ENCODE measurements around the gene C1QTNF12.

DNA sequence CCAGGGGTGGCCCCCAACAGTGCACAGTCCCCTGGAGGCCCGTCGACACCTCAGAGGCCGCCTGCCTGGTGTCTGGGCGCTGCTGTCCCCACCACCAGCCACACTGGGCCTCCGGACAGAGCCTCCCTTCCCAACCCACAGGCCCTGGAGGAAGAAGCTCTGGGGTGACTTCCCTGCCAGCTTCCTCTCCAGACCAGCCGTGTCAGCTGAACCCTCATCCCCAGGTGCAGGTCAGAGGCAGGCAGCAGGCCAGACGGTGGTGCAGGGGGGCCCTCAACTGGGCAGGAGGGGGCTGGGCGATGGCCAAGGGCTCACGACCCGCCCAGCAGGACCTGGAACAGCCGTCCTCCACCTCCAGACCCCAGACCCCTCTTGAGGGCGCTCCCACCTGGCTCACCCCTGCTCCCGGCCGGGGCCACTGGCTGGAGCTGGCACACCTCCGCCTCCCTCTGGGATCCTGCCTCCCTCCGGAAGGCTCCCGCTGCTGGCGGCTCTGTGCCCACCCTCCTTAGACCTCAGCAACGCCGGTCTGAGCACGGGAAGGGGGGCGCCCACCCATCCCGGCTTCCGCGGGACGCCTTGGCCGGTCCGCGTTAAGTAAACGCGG lies 40.6 kb downstream of the C1QTNF12 start:
- TF ChIP-seq, protein P1, sequence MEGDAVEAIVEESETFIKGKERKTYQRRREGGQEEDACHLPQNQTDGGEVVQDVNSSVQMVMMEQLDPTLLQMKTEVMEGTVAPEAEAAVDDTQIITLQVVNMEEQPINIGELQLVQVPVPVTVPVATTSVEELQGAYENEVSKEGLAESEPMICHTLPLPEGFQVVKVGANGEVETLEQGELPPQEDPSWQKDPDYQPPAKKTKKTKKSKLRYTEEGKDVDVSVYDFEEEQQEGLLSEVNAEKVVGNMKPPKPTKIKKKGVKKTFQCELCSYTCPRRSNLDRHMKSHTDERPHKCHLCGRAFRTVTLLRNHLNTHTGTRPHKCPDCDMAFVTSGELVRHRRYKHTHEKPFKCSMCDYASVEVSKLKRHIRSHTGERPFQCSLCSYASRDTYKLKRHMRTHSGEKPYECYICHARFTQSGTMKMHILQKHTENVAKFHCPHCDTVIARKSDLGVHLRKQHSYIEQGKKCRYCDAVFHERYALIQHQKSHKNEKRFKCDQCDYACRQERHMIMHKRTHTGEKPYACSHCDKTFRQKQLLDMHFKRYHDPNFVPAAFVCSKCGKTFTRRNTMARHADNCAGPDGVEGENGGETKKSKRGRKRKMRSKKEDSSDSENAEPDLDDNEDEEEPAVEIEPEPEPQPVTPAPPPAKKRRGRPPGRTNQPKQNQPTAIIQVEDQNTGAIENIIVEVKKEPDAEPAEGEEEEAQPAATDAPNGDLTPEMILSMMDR (IDR thresholded peaks at IDR 0.05): no peak
- no peak for TF ChIP-seq POLR2A (IDR thresholded peaks at IDR 0.05; ENCODE audit: low read depth)
